Aorta (tissue), 5 donors: ENCODE measurements around the gene ICA1. TPM values are rescaled to one million over a fixed set of nuclear protein-coding genes. Genes with fewer than 3 reads are reported as not detected.
"Not testable (repeated sequence)": the region's sequence is repeated elsewhere in the genome, so short reads cannot be mapped to it uniquely, and the experiment has no call there.

ENCODE experiments used
- ATAC-seq: fragments of 200-7000 bp; cut with Tn5 transposase; one replicate; pipeline ENCODE4 v1.9.1; 2022; ENCODE audit warnings: moderate library complexity; ENCODE audit not compliant: low FRiP score
- DNase-seq, 2 donors: peaks; one replicate each; pipeline ENCODE4 v3.0.0-alpha.2; 2020
- H3K27ac ChIP-seq, 2 donors: one replicate each; pipeline ENCODE4 v1.5.1; 2013; ENCODE audit warnings: low read length in 2 of 2, mild to moderate bottlenecking in 2 of 2, moderate library complexity in 2 of 2, control low read depth in 1 of 2, inconsistent platforms in 1 of 2, low read depth in 1 of 2
- H3K27me3 ChIP-seq, 2 donors: one replicate each; pipeline ENCODE4 v1.6.1; 2013; ENCODE audit warnings: control low read depth in 1 of 2, low read length in 1 of 2, mild to moderate bottlenecking in 1 of 2, moderate library complexity in 1 of 2; ENCODE audit not compliant: insufficient read depth in 2 of 2, control insufficient read depth in 1 of 2
- H3K36me3 ChIP-seq, 2 donors: one replicate each; pipeline ENCODE4 v1.6.1; 2013; ENCODE audit warnings: control low read depth in 1 of 2, low read length in 1 of 2, mild to moderate bottlenecking in 1 of 2; ENCODE audit not compliant: insufficient read depth in 2 of 2, control insufficient read depth in 1 of 2
- H3K4me1 ChIP-seq, 2 donors: one replicate each; pipeline ENCODE4 v1.6.1; 2013; ENCODE audit warnings: low read length in 2 of 2, control low read depth in 1 of 2, mild to moderate bottlenecking in 1 of 2, moderate library complexity in 1 of 2; ENCODE audit not compliant: insufficient read depth in 2 of 2, control insufficient read depth in 1 of 2
- H3K4me3 ChIP-seq, 2 donors: one replicate each; pipeline ENCODE4 v1.5.1; 2013; ENCODE audit warnings: low read length in 2 of 2, control low read depth in 1 of 2, mild to moderate bottlenecking in 1 of 2
- H3K9me3 ChIP-seq: one replicate; pipeline ENCODE4 v1.6.1; 2013; ENCODE audit warnings: mild to moderate bottlenecking, low read length; ENCODE audit not compliant: control insufficient read depth
- WGBS, 2 donors: extraction: QIAGEN DNeasy Blood & Tissue Kit; methylation state at CpG; one replicate each; pipeline ENCODE4 v1.1.7; 2013; 5-methylcytosine and 5-hydroxymethylcytosine counted together
- intact Hi-C, 2 donors: fragments of 100-400 bp; cut with DNase I; formaldehyde crosslinking; loops; one replicate each; pipeline versions ENCODE4 v1.14.2 to v1.15.0; 2022
- polyA plus RNA-seq, 2 donors: library from polyadenylated mRNA; stranded (reverse); fragments of 200-250 nt; gene quantifications; one replicate each; pipeline ENCODE4 v1.2.3, GENCODE V29; 2013
- total RNA-seq, 2 donors: library from RNA; stranded (reverse); fragmentation: NEBNext Ultra II Directional; extraction: Animal tissue kit (Norgen Biotek cat#: 25700); gene quantifications; one replicate each; pipeline ENCODE4 v1.2.1, GENCODE V29; 2021
- donor health status: healthy with polysubstance abuse.
- donor health status: Bipolar disorder and iron deficiency.
- donor health status: DM: no; HTN: no; CAD: no.
- donor health status: DM: no; HTN: no; CAD: no.
- donor health status: DM: yes; HTN: yes; CAD: no.

Gene ICA1
- total and polyA plus RNA-seq, 4 donors: 1.5 to 31.1 (median 15.2) TPM

- WGBS, 2 donors: 65 to 72% methylated on average over 10 of the region's 10 CpGs
These were observed 22.1 kb downstream of the ICA1 start for GRCh38 chr7:8239702-8240362.

GRCh38 chr7:8236780-8237407 is 25.1 kb downstream of the ICA1 start:
- intact Hi-C loops: no loop called here
- DNase-seq: no peak
- 31 to 35% methylated on average over 3 of the region's 3 CpGs for WGBS, 2 donors
- Histone ChIP-seq H3K9me3 (peaks cover 1% of the 10 kb centered on the region), H3K4me3 (no peak overlapping the region), H3K27ac (no peak overlapping the region), H3K4me1 (no peaks in the 10 kb centered on the region), H3K36me3 (no peaks in the 10 kb centered on the region), H3K27me3 (no peaks in the 10 kb centered on the region)
- ATAC-seq: no peak

More at GRCh38 chr7:8239702-8240362, 22.1 kb downstream of the ICA1 start:
- H3K4me1 ChIP-seq, H3K27ac ChIP-seq, intact Hi-C loops, H3K4me3 ChIP-seq, H3K36me3 ChIP-seq, DNase-seq, H3K27me3 ChIP-seq, H3K9me3 ChIP-seq, ATAC-seq: not testable (repeated sequence)

- WGBS, 2 donors: 70 to 71% methylated on average over 8 of the region's 8 CpGs
- Histone ChIP-seq H3K4me1 (no peaks in the 10 kb centered on the region), H3K27ac (no peak overlapping the region), H3K4me3 (no peak overlapping the region), H3K27me3 (no peaks in the 10 kb centered on the region), H3K36me3 (no peaks in the 10 kb centered on the region), H3K9me3 (no peaks in the 10 kb centered on the region)
- no peak for DNase-seq
- intact Hi-C loops: no loop called here
- ATAC-seq: no peak
These were observed 28.7 kb downstream of the ICA1 start for GRCh38 chr7:8232999-8233847.

DNA sequence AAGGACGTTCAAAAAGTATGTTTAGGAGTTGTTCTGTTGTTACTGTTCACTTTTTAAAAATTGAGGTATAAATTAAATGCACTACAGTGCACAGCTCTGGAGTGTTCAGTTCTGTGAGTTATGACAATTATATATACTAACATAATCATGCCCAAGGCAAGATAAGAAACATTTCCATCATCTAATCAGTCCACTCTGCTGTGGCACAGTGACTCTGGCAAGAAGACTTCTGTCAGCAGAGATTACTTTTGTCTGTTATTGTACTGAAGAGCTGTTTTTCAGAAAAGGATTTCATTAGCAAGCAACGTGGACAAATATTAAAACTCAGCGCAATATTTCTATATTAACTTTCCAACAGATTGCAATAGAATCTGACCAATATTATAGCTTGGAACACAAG is 32.0 kb downstream of the ICA1 start:
- no peak for ATAC-seq
- no peaks in the 10 kb centered on the region for H3K9me3 ChIP-seq
- H3K4me3 ChIP-seq: no peak overlapping the region
- no peaks in the 10 kb centered on the region for H3K27me3 ChIP-seq
- WGBS, 2 donors: 44 to 49% methylated on average over 3 of the region's 3 CpGs
- no peak for DNase-seq
- H3K4me1 ChIP-seq: no peaks in the 10 kb centered on the region
- intact Hi-C loops: loop anchor here in 1 of 2 donors (10.0 kb wide), 1 partner anchor 805 kb away; no protein-coding TSS in a partner anchor
- no peaks in the 10 kb centered on the region for H3K36me3 ChIP-seq
- H3K27ac ChIP-seq: no peak overlapping the region

GRCh38 chr7:8228766-8229674 is 32.9 kb downstream of the ICA1 start:
- no peak overlapping the region for H3K4me3 ChIP-seq
- DNase-seq: no peak
- H3K27me3 ChIP-seq: no peaks in the 10 kb centered on the region
- no peak overlapping the region for H3K27ac ChIP-seq
- intact Hi-C loops: loop anchor here in 1 of 2 donors (10.0 kb wide), 1 partner anchor 804 kb away; no protein-coding TSS in a partner anchor
- ATAC-seq: no peak
- H3K9me3 ChIP-seq: no peaks in the 10 kb centered on the region
- H3K4me1 ChIP-seq: no peaks in the 10 kb centered on the region
- 93% methylated on average over 6 of the region's 6 CpGs for WGBS, 2 donors
- no peaks in the 10 kb centered on the region for H3K36me3 ChIP-seq

DNA sequence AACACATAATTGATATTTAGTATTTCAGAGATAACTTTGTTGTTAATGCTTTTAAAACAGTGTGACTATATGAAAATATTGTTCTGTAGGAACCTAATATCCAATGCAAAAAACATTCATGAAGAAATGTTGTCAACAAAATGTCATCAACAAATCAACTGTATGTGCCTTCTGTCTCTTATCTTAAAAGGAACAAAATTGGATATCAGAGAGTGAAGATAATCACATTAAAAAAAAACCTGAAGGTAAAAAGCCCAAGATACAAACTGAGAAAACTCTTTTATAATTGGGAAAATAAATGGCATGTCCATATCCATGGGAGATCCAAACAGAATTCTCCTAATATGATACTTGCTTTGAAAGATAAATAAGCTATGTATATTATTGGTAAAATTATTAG is 33.9 kb downstream of the ICA1 start:
- Histone ChIP-seq H3K27ac (no peak overlapping the region), H3K27me3 (no peaks in the 10 kb centered on the region), H3K9me3 (no peaks in the 10 kb centered on the region), H3K4me3 (no peak overlapping the region), H3K4me1 (no peaks in the 10 kb centered on the region), H3K36me3 (no peaks in the 10 kb centered on the region)
- no peak for DNase-seq
- no peak for ATAC-seq
- intact Hi-C loops: loop anchor here in 1 of 2 donors (10.0 kb wide), 1 partner anchor 803 kb away; no protein-coding TSS in a partner anchor

DNA sequence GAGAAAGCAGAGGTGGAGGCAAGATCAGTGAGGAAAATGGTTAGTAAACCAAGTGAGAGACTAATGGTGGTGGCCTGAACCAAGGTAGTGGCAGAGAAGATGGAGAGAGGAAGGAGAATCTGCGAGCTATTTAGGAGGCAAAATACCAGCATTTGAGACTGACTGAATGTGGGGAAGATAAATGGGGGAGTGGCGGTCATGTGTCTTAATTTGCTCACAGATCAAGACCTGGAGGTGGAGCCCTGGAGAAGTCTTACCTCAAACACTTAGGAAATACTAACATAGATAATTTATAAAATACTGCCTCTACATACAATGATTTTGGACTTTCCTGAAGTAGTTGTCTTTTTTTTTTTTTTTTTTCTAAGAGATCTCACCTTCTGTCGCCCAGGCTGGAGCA is 34.7 kb downstream of the ICA1 start:
- no peaks in the 10 kb centered on the region for H3K9me3 ChIP-seq
- no peak overlapping the region for H3K27ac ChIP-seq
- H3K27me3 ChIP-seq: no peaks in the 10 kb centered on the region

GRCh38 chr7:8226501-8226900 is 35.5 kb downstream of the ICA1 start:
- ATAC-seq: no peak

More for the DNA sequence above, 34.7 kb downstream of the ICA1 start:
- 88 to 92% methylated on average over 3 of the region's 3 CpGs for WGBS, 2 donors
- no peaks in the 10 kb centered on the region for H3K36me3 ChIP-seq
- ATAC-seq: no peak
- no peaks in the 10 kb centered on the region for H3K4me1 ChIP-seq
- no peak overlapping the region for H3K4me3 ChIP-seq
- DNase-seq: no peak
- intact Hi-C loops: loop anchor here in 1 of 2 donors (10.0 kb wide), 1 partner anchor 802 kb away; no protein-coding TSS in a partner anchor

More at GRCh38 chr7:8226501-8226900, 35.5 kb downstream of the ICA1 start:
- 71 to 73% methylated on average over 2 of the region's 2 CpGs for WGBS, 2 donors
- Histone ChIP-seq H3K4me3 (no peak overlapping the region), H3K4me1 (no peaks in the 10 kb centered on the region), H3K27ac (no peak overlapping the region), H3K27me3 (no peaks in the 10 kb centered on the region), H3K36me3 (no peaks in the 10 kb centered on the region), H3K9me3 (no peaks in the 10 kb centered on the region)
- intact Hi-C loops: loop anchor here in 1 of 2 donors (10.0 kb wide), 1 partner anchor 802 kb away; no protein-coding TSS in a partner anchor
- DNase-seq: no peak
